ENCODE data around the gene EXOC4. TPM values are rescaled to one million over a fixed set of nuclear protein-coding genes. Genes with fewer than 3 reads are reported as not detected.

EXOC4 gene
- total RNA-seq, 4 donors from 2014 or later = 82.4 to 204 (median 128) TPM

- TF ChIP-seq POLR2A (IDR thresholded peaks at IDR 0.05) = no peak
- TF ChIP-seq POLR2AphosphoS5 (IDR thresholded peaks at IDR 0.05) = no peak
- TF ChIP-seq EP300 (IDR thresholded peaks at IDR 0.05; ENCODE audit: low read depth) = no peak
- no peak for TF ChIP-seq CTCF (IDR thresholded peaks at IDR 0.05)
- in situ Hi-C loops (cut with MboI; ENCODE audit: low pct_ligation_motif_present in 1 of 4, low pct_unique_long_range_greater_than_20kb in 1 of 4, low sequenced_read_pairs in 3 of 4) (no loop called here), intact Hi-C loops (cut with DNase I; ENCODE audit: low total_unique reads) (no loop called here)
- Histone ChIP-seq H3K36me3 (no peaks in the 10 kb centered on the region), H3K9me3 (no peaks in the 10 kb centered on the region), H3K4me3 (no peak overlapping the region), H3K27me3 (peaks cover 6% of the 10 kb centered on the region), H3K4me1 (no peaks in the 10 kb centered on the region), H3K27ac (no peak overlapping the region)
- no peak for DNase-seq
- WGBS, 2 donors (ENCODE audit: low coverage in 1 of 2) = 57 to 74% methylated on average over 2 to 3 of the region's 3 CpGs
Measured at GRCh38 chr7:133217773-133218172, 35.1 kb upstream of the EXOC4 start.

GRCh38 chr7:133230591-133231194 is 22.2 kb upstream of the EXOC4 start:
- Histone ChIP-seq H3K27ac (no peak overlapping the region), H3K36me3 (no peaks in the 10 kb centered on the region), H3K9me3 (no peaks in the 10 kb centered on the region), H3K4me1 (no peaks in the 10 kb centered on the region), H3K4me3 (no peak overlapping the region), H3K27me3 (no peaks in the 10 kb centered on the region)
- peak; percentile 35 for DNase-seq
- intact Hi-C loops (cut with DNase I; ENCODE audit: low total_unique reads) = no loop called here
- 27 to 33% methylated on average over 5 of the region's 5 CpGs for WGBS, 2 donors (ENCODE audit: low coverage in 1 of 2)
- in situ Hi-C loops (cut with MboI; ENCODE audit: low pct_ligation_motif_present in 1 of 4, low pct_unique_long_range_greater_than_20kb in 1 of 4, low sequenced_read_pairs in 3 of 4) = no loop called here
- TF ChIP-seq CTCF (IDR thresholded peaks at IDR 0.05) (peak; percentile 50 to 72 (median 61)), EP300 (IDR thresholded peaks at IDR 0.05; ENCODE audit: low read depth) (no peak), POLR2A (IDR thresholded peaks at IDR 0.05) (no peak), POLR2AphosphoS5 (IDR thresholded peaks at IDR 0.05) (no peak)

GRCh38 chr7:133233142-133233541 is 19.7 kb upstream of the EXOC4 start:
- intact Hi-C loops (cut with DNase I; ENCODE audit: low total_unique reads) = no loop called here
- 93% methylated on average over 7 to 9 of the region's 9 CpGs for WGBS, 2 donors (ENCODE audit: low coverage in 1 of 2)
- DNase-seq = no peak
- H3K27me3 ChIP-seq = no peaks in the 10 kb centered on the region
- H3K4me3 ChIP-seq = no peak overlapping the region
- no peak for TF ChIP-seq EP300 (IDR thresholded peaks at IDR 0.05; ENCODE audit: low read depth)
- TF ChIP-seq POLR2AphosphoS5 (IDR thresholded peaks at IDR 0.05) = no peak
- no peak for TF ChIP-seq POLR2A (IDR thresholded peaks at IDR 0.05)
- no peak for TF ChIP-seq CTCF (IDR thresholded peaks at IDR 0.05)
- no peaks in the 10 kb centered on the region for H3K36me3 ChIP-seq
- in situ Hi-C loops (cut with MboI; ENCODE audit: low pct_ligation_motif_present in 1 of 4, low pct_unique_long_range_greater_than_20kb in 1 of 4, low sequenced_read_pairs in 3 of 4) = no loop called here
- H3K27ac ChIP-seq = no peak overlapping the region
- no peaks in the 10 kb centered on the region for H3K9me3 ChIP-seq
- H3K4me1 ChIP-seq = peaks cover 0 to 3% (median 0%) of the 10 kb centered on the region in 4 donors

GRCh38 chr7:133234961-133235875 is 17.7 kb upstream of the EXOC4 start:
- Histone ChIP-seq H3K4me1 (peaks cover 0 to 3% (median 0%) of the 10 kb centered on the region in 4 donors), H3K9me3 (no peaks in the 10 kb centered on the region), H3K36me3 (no peaks in the 10 kb centered on the region), H3K27ac (no peak overlapping the region), H3K27me3 (peaks cover 7% of the 10 kb centered on the region), H3K4me3 (no peak overlapping the region)
- in situ Hi-C loops (cut with MboI; ENCODE audit: low pct_ligation_motif_present in 1 of 4, low pct_unique_long_range_greater_than_20kb in 1 of 4, low sequenced_read_pairs in 3 of 4) (no loop called here), intact Hi-C loops (cut with DNase I; ENCODE audit: low total_unique reads) (no loop called here)
- 70 to 71% methylated on average over 4 of the region's 4 CpGs for WGBS, 2 donors (ENCODE audit: low coverage in 1 of 2)
- no peak for TF ChIP-seq EP300 (IDR thresholded peaks at IDR 0.05; ENCODE audit: low read depth)
- TF ChIP-seq POLR2A (IDR thresholded peaks at IDR 0.05) = no peak
- no peak for TF ChIP-seq POLR2AphosphoS5 (IDR thresholded peaks at IDR 0.05)
- no peak for TF ChIP-seq CTCF (IDR thresholded peaks at IDR 0.05)
- no peak for DNase-seq

All from transverse colon (tissue), 4 donors.